ENCODE measurements around the gene MICOS13. TPM values are rescaled to one million over a fixed set of nuclear protein-coding genes. Genes with fewer than 3 reads are reported as not detected.

Gene MICOS13
- total RNA-seq, 1 donor from 2014 or later: 25.6 TPM

GRCh38 chr19:5686326-5686646 is 6.0 kb upstream of the MICOS13 start:
- peaks cover 40% of the 10 kb centered on the region for H3K4me1 Mint-ChIP-seq
- TF ChIP-seq CTCF (conservative IDR thresholded peaks at IDR 0.05): no peak
- H3K36me3 Mint-ChIP-seq (ENCODE audit: low read depth): peaks cover 12% of the 10 kb centered on the region
- peak overlapping the region; percentile 86 for H3K4me3 Mint-ChIP-seq
- peak overlapping the region; percentile 12 for H3K27ac Mint-ChIP-seq (ENCODE audit: unreplicated experiment)
- H3K9me3 Mint-ChIP-seq: peaks cover 2% of the 10 kb centered on the region
- peaks cover 20% of the 10 kb centered on the region for H3K27me3 Mint-ChIP-seq (ENCODE audit: low read depth)
- DNase-seq (ENCODE audit: low read depth, low spot score): peak; percentile 33

GRCh38 chr19:5684694-5685430 is 4.5 kb upstream of the MICOS13 start:
- H3K4me3 Mint-ChIP-seq: peak overlapping the region; percentile 23
- no peak for DNase-seq (ENCODE audit: low read depth, low spot score)
- peaks cover 4% of the 10 kb centered on the region for H3K36me3 Mint-ChIP-seq (ENCODE audit: low read depth)
- peaks cover 11% of the 10 kb centered on the region for H3K27me3 Mint-ChIP-seq (ENCODE audit: low read depth)
- H3K4me1 Mint-ChIP-seq: peaks cover 39% of the 10 kb centered on the region
- peaks cover 4% of the 10 kb centered on the region for H3K9me3 Mint-ChIP-seq
- TF ChIP-seq CTCF (conservative IDR thresholded peaks at IDR 0.05): no peak
- H3K27ac Mint-ChIP-seq (ENCODE audit: unreplicated experiment): no peak overlapping the region

- Mint-ChIP-seq H3K27me3 (ENCODE audit: low read depth) (peaks cover 6% of the 10 kb centered on the region), H3K36me3 (ENCODE audit: low read depth) (peaks cover 4% of the 10 kb centered on the region), H3K4me1 (peaks cover 41% of the 10 kb centered on the region), H3K4me3 (peak overlapping the region; percentile 79), H3K27ac (ENCODE audit: unreplicated experiment) (no peak overlapping the region), H3K9me3 (peaks cover 3% of the 10 kb centered on the region)
- DNase-seq (ENCODE audit: low read depth, low spot score): no peak
- TF ChIP-seq CTCF (conservative IDR thresholded peaks at IDR 0.05): no peak
These were observed 3.0 kb upstream of the MICOS13 start for GRCh38 chr19:5683177-5683886.

- Mint-ChIP-seq H3K27me3 (ENCODE audit: low read depth) (peaks cover 6% of the 10 kb centered on the region), H3K27ac (ENCODE audit: unreplicated experiment) (peak overlapping the region; percentile 75), H3K36me3 (ENCODE audit: low read depth) (peaks cover 4% of the 10 kb centered on the region)
These were observed 1.8 kb upstream of the MICOS13 start for GRCh38 chr19:5682107-5682482.

More at GRCh38 chr19:5682107-5682482, 1.8 kb upstream of the MICOS13 start:
- peak overlapping the region; percentile 87 for H3K4me3 Mint-ChIP-seq
- no peak for DNase-seq (ENCODE audit: low read depth, low spot score)
- no peak for TF ChIP-seq CTCF (conservative IDR thresholded peaks at IDR 0.05)
- peaks cover 41% of the 10 kb centered on the region for H3K4me1 Mint-ChIP-seq
- H3K9me3 Mint-ChIP-seq: peaks cover 3% of the 10 kb centered on the region
